Measurements from ENCODE around the gene ABI3.

GRCh38 chr17:49258394-49258793 lies 47.9 kb downstream of the ABI3 start:
- TF ChIP-seq CTCF (IDR thresholded peaks at IDR 0.05) (no peak), POLR2A (IDR thresholded peaks at IDR 0.05) (no peak)
